Fibroblast of lung (primary cell): ENCODE results near the gene CFAP119. TPM values are rescaled to one million over a fixed set of nuclear protein-coding genes. Genes with fewer than 3 reads are reported as not detected.

ENCODE experiments used
- DNase-seq, 2 donors: peaks; one replicate each; pipeline versions ENCODE4 v3.0.0 to v3.0.0-alpha.2; 2010; ENCODE audit warnings: low read depth in 2 of 2
- H2AFZ ChIP-seq: 2 replicates; pipeline ENCODE4 v1.5.1; 2012; ENCODE audit warnings: low read length, control low read depth, inconsistent platforms
- H3K27ac ChIP-seq: 2 replicates; pipeline ENCODE4 v1.5.1; 2011; ENCODE audit warnings: low read length, control low read depth; ENCODE audit not compliant: insufficient read depth
- H3K27me3 ChIP-seq: 2 replicates; pipeline ENCODE4 v1.5.1; 2011; ENCODE audit warnings: mild to moderate bottlenecking, low read length; ENCODE audit not compliant: control insufficient read depth, insufficient read depth
- H3K36me3 ChIP-seq: 2 replicates; pipeline ENCODE4 v1.5.1; 2011; ENCODE audit warnings: low read length; ENCODE audit not compliant: control insufficient read depth, insufficient read depth
- H3K4me1 ChIP-seq: 2 replicates; pipeline ENCODE4 v1.5.1; 2011; ENCODE audit warnings: low read length; ENCODE audit not compliant: control insufficient read depth, insufficient read depth; ENCODE audit errors: extremely low read depth
- H3K4me2 ChIP-seq: 2 replicates; pipeline ENCODE4 v1.5.1; 2011; ENCODE audit warnings: low read length, control low read depth; ENCODE audit not compliant: insufficient read depth; ENCODE audit errors: extremely low read depth
- H3K4me3 ChIP-seq, 4 experiments: fragments of 200-600 bp in 1 of 4; sonication (generic) in 1 of 4; replicated peaks in 1 of 4; 2 replicates each; pipeline ENCODE4 v1.5.1; 2011 to 2016; ENCODE audit warnings: low read length in 4 of 4, low read depth in 3 of 4, mild to moderate bottlenecking in 3 of 4, control low read depth in 2 of 4, inconsistent platforms in 1 of 4, mixed read lengths in 1 of 4; ENCODE audit not compliant: insufficient read depth in 1 of 4; ENCODE audit errors: control extremely low read depth in 1 of 4
- H3K79me2 ChIP-seq: 2 replicates; pipeline ENCODE4 v1.5.1; 2012; ENCODE audit warnings: mild to moderate bottlenecking, low read length, inconsistent platforms; ENCODE audit not compliant: control insufficient read depth, insufficient read depth
- H3K9ac ChIP-seq: 2 replicates; pipeline ENCODE4 v1.5.1; 2011; ENCODE audit warnings: mild to moderate bottlenecking, low read length, control low read depth; ENCODE audit not compliant: insufficient read depth
- H3K9me3 ChIP-seq: 2 replicates; pipeline ENCODE4 v1.5.1; 2012; ENCODE audit warnings: low read depth, low read length; ENCODE audit not compliant: control insufficient read depth, insufficient read depth
- H4K20me1 ChIP-seq: 2 replicates; pipeline ENCODE4 v1.5.1; 2011; ENCODE audit warnings: low read length; ENCODE audit not compliant: control insufficient read depth, insufficient read depth; ENCODE audit errors: extremely low read depth
- EZH2 ChIP-seq: IDR thresholded peaks from 2 replicates; pipeline ENCODE4 v1.5.1; 2012; ENCODE audit warnings: low read length, control low read depth, mild to moderate bottlenecking; ENCODE audit errors: missing control alignments
- polyA plus RNA-seq, 2 donors: library from polyadenylated mRNA; depleted of rRNA in 1 of 2; stranded (reverse) in 1 of 2; unstranded in 1 of 2; fragments of >200 nt; gene quantifications; 2 replicates each; pipeline ENCODE4 v1.2.1, GENCODE V29; 2011 to 2012; ENCODE audit warnings: missing spikeins in 1 of 2
- total RNA-seq: library from RNA; depleted of rRNA; stranded (reverse); fragments of >200 nt; gene quantifications from 2 replicates; pipeline ENCODE4 v1.2.1, GENCODE V29; 2014
- TF ChIP-seq, protein P1 (sequence below), 2 donors: IDR thresholded peaks in 1 of 2; conservative IDR thresholded peaks in 1 of 2; 1 replicate in 1 of 2; 2 replicates in 1 of 2; pipeline ENCODE4 v1.5.1; 2011 to 2012; ENCODE audit warnings: low read length in 2 of 2, control low read depth in 1 of 2, inconsistent platforms in 1 of 2, low read depth in 1 of 2, mild to moderate bottlenecking in 1 of 2

Gene CFAP119
- total and polyA plus RNA-seq, 2 donors (not counting 1 experiment from before 2014, with no cell fraction given): 1.3 to 1.5 TPM

DNA sequence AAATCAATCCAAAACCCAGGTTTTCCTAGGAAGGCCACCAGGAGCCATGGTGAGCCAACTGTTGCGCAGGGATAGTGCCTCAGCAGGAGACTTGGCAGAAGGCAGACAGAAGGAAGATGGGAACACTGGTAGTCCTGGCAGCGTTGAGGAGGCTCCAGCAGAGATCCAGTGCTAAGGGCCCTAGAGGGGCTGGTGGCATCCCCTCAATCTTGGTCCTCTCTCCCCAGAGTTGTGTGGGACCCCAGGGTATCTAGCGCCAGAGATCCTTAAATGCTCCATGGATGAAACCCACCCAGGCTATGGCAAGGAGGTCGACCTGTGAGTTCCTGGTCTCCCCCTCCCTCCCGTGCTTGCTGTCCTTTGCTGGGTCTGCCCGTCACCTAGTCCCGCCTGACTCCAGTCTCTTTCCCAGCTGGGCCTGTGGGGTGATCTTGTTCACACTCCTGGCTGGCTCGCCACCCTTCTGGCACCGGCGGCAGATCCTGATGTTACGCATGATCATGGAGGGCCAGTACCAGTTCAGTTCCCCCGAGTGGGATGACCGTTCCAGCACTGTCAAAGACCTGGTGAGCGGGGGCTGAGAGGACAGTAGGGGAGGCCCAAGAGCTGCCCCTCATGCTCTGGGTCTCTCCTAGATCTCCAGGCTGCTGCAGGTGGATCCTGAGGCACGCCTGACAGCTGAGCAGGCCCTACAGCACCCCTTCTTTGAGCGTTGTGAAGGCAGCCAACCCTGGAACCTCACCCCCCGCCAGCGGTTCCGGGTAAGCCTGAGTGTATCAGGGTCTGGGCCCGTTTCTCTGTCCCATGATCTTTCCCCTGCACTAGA is 5.7 kb downstream of the CFAP119 start:
- H3K4me2 ChIP-seq: no peak overlapping the region
- peaks cover 7% of the 10 kb centered on the region for H3K4me1 ChIP-seq
- no peaks in the 10 kb centered on the region for H3K79me2 ChIP-seq
- no peak overlapping the region for H3K4me3 ChIP-seq
- H3K36me3 ChIP-seq: peaks cover 25% of the 10 kb centered on the region
- no peak for DNase-seq
- no peak overlapping the region for H3K9ac ChIP-seq
- no peaks in the 10 kb centered on the region for H3K9me3 ChIP-seq
- TF ChIP-seq, protein P1, sequence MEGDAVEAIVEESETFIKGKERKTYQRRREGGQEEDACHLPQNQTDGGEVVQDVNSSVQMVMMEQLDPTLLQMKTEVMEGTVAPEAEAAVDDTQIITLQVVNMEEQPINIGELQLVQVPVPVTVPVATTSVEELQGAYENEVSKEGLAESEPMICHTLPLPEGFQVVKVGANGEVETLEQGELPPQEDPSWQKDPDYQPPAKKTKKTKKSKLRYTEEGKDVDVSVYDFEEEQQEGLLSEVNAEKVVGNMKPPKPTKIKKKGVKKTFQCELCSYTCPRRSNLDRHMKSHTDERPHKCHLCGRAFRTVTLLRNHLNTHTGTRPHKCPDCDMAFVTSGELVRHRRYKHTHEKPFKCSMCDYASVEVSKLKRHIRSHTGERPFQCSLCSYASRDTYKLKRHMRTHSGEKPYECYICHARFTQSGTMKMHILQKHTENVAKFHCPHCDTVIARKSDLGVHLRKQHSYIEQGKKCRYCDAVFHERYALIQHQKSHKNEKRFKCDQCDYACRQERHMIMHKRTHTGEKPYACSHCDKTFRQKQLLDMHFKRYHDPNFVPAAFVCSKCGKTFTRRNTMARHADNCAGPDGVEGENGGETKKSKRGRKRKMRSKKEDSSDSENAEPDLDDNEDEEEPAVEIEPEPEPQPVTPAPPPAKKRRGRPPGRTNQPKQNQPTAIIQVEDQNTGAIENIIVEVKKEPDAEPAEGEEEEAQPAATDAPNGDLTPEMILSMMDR (conservative IDR thresholded peaks at IDR 0.05 in 1 of 2, IDR thresholded peaks at IDR 0.05 in 1 of 2; ENCODE audit: low read depth in 1 of 2, low read length in 2 of 2): no peak
- no peak for TF ChIP-seq EZH2
- H4K20me1 ChIP-seq: no peaks in the 10 kb centered on the region
- H3K27me3 ChIP-seq: no peaks in the 10 kb centered on the region
- no peak overlapping the region for H3K27ac ChIP-seq
- no peak overlapping the region for H2AFZ ChIP-seq

- no peaks in the 10 kb centered on the region for H3K9me3 ChIP-seq
- TF ChIP-seq, protein P1 (conservative IDR thresholded peaks at IDR 0.05 in 1 of 2, IDR thresholded peaks at IDR 0.05 in 1 of 2; ENCODE audit: low read depth in 1 of 2, low read length in 2 of 2): no peak
- TF ChIP-seq EZH2: no peak
- H3K4me3 ChIP-seq: no peak overlapping the region
- H3K9ac ChIP-seq: no peak overlapping the region
- no peak overlapping the region for H2AFZ ChIP-seq
- H3K4me1 ChIP-seq: peaks cover 2% of the 10 kb centered on the region
- DNase-seq: no peak
- H3K27ac ChIP-seq: no peak overlapping the region
- peaks cover 16% of the 10 kb centered on the region for H3K79me2 ChIP-seq
- H3K27me3 ChIP-seq: no peaks in the 10 kb centered on the region
- H3K36me3 ChIP-seq: peaks cover 27% of the 10 kb centered on the region
- no peak overlapping the region for H3K4me2 ChIP-seq
- no peaks in the 10 kb centered on the region for H4K20me1 ChIP-seq
These were observed 8.3 kb downstream of the CFAP119 start for GRCh38 chr16:30753596-30753995.

DNA sequence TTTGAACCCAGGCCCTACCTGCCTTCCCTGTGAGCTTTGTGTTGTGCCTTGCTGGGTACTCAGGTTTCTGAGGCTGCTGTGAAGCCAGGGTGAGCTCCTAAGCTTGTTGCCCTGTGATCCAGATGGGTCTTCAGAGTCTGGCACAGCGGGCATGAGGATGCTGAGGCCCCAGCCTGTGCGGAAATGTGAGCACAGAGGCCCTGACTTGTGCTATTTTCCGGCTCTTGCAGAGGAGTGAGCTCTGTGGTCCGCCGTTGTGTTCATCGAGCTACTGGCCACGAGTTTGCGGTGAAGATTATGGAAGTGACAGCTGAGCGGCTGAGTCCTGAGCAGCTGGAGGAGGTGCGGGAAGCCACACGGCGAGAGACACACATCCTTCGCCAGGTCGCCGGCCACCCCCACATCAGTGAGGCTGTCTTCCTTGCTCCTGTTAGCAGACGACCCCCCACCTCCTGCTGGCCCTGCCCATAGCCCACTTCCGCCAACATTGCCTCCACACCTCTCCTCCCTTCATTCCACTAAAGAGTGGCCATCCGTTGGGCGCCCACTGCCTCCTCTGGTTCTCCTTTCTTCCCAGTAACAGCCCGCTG is 10.9 kb downstream of the CFAP119 start:
- H3K36me3 ChIP-seq: peaks cover 20% of the 10 kb centered on the region
- H2AFZ ChIP-seq: no peak overlapping the region
- no peaks in the 10 kb centered on the region for H3K9me3 ChIP-seq
- H3K27me3 ChIP-seq: no peaks in the 10 kb centered on the region
- no peaks in the 10 kb centered on the region for H4K20me1 ChIP-seq
- DNase-seq: no peak
- H3K4me1 ChIP-seq: peaks cover 7% of the 10 kb centered on the region
- no peak overlapping the region for H3K4me3 ChIP-seq
- no peak overlapping the region for H3K4me2 ChIP-seq
- no peak overlapping the region for H3K9ac ChIP-seq
- peaks cover 16% of the 10 kb centered on the region for H3K79me2 ChIP-seq
- TF ChIP-seq, protein P1 (conservative IDR thresholded peaks at IDR 0.05 in 1 of 2, IDR thresholded peaks at IDR 0.05 in 1 of 2; ENCODE audit: low read depth in 1 of 2, low read length in 2 of 2): no peak
- no peak for TF ChIP-seq EZH2
- H3K27ac ChIP-seq: no peak overlapping the region
